Rectal smooth muscle tissue (tissue), 1 donor: ENCODE results near the gene SUN1.
A peak's percentile ranks its signal among the peaks of the same experiment; 100 is the strongest.
"Not testable (repeated sequence)": the region's sequence is repeated elsewhere in the genome, so short reads cannot be mapped to it uniquely, and the experiment has no call there.

Experiments
- H3K27ac ChIP-seq: one replicate; pipeline ENCODE4 v1.7.0; 2013; ENCODE audit warnings: low read depth, low read length, inconsistent platforms
- H3K27me3 ChIP-seq: one replicate; pipeline ENCODE4 v1.7.0; 2013; ENCODE audit warnings: low read length; ENCODE audit not compliant: control insufficient read depth, insufficient read depth
- H3K36me3 ChIP-seq: one replicate; pipeline ENCODE4 v1.7.0; 2013; ENCODE audit warnings: low read length; ENCODE audit not compliant: control insufficient read depth, insufficient read depth
- H3K4me1 ChIP-seq: one replicate; pipeline ENCODE4 v1.7.0; 2013; ENCODE audit warnings: low read length; ENCODE audit not compliant: control insufficient read depth, insufficient read depth
- H3K4me3 ChIP-seq: one replicate; pipeline ENCODE4 v1.7.0; 2013; ENCODE audit warnings: low read length
- H3K9ac ChIP-seq: one replicate; pipeline ENCODE4 v1.7.0; 2013; ENCODE audit warnings: low read length

The SUN1 gene

DNA sequence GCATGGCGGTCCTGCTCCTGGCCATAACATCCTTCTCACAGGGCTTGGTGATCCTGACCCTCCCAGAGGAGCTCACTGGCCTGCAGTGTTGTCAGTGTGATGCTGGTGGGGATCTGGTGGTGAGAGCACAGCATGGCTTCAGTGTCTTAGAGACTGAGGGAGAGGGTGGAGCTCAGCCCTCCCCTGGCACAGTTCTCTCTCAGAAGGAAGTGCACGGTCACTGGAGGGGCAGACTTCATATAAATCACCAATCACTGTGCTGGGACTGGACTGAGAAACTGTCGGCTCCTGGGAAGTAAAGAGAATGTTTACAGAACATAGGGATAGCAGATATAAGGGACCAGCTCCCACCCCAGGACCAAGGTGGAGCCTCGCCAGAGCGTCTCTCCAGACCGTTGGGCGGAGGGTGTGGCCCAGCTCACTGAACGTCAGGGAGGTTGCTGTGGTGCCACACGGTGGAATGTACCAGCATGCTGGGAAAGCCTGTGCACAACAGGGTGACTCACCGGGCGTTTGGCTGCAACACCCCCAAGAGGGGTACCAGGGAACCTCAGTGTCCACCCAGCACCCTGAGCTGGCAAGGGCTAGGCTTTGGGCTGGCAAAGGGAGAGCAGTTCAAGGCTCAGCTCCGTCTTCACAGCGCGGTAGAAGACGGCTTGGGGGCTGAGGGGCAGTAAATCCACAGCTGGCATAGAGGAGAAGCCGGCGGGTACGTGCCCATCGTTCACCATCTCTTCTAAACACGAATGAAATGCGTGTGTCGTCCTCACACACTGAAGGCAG, 35.3 kb downstream of the SUN1 start:
- H3K4me3 ChIP-seq = peak overlapping the region; percentile 30
- peak overlapping the region; percentile 89 for H3K27ac ChIP-seq
- H3K27me3 ChIP-seq = no peaks in the 10 kb centered on the region
- no peak overlapping the region for H3K9ac ChIP-seq
- peaks cover 16% of the 10 kb centered on the region for H3K4me1 ChIP-seq
- H3K36me3 ChIP-seq = peaks cover 24% of the 10 kb centered on the region

DNA sequence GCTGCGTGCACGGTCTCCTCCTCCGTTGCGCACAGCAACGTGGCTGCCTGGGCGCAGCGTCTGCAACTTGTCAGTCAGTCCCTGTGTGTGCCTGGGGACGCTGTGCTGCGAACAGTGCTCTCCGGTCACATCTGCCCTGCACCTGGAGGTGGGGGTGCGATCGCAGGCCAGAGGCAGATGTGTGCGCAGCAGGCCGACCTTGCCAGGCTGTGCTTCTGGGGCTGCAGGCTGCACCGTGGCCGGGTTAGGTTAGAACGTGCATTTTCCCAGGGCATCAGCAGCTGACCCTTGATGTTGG, 35.9 kb downstream of the SUN1 start:
- H3K27ac ChIP-seq = peak overlapping the region; percentile 89

DNA sequence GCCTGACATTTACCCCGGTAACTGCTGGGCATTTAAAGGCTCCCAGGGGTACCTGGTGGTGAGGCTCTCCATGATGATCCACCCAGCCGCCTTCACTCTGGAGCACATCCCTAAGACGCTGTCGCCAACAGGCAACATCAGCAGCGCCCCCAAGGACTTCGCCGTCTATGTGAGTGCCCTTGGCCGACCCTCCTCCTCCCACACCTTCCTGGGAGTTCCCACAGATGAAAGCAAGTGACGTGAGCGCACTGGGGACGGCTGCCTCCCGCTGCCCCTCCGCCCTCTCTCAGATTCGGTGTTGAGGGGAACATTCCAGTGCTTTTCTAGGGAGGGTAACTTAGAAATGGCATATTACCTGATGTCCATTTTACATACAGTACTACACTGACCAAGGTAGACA, 37.1 kb downstream of the SUN1 start:
- H3K36me3 ChIP-seq = peaks cover 21% of the 10 kb centered on the region

More for the DNA sequence above, 35.9 kb downstream of the SUN1 start:
- peaks cover 24% of the 10 kb centered on the region for H3K36me3 ChIP-seq
- H3K27me3 ChIP-seq = no peaks in the 10 kb centered on the region
- H3K9ac ChIP-seq = no peak overlapping the region
- H3K4me1 ChIP-seq = peaks cover 19% of the 10 kb centered on the region
- no peak overlapping the region for H3K4me3 ChIP-seq

DNA sequence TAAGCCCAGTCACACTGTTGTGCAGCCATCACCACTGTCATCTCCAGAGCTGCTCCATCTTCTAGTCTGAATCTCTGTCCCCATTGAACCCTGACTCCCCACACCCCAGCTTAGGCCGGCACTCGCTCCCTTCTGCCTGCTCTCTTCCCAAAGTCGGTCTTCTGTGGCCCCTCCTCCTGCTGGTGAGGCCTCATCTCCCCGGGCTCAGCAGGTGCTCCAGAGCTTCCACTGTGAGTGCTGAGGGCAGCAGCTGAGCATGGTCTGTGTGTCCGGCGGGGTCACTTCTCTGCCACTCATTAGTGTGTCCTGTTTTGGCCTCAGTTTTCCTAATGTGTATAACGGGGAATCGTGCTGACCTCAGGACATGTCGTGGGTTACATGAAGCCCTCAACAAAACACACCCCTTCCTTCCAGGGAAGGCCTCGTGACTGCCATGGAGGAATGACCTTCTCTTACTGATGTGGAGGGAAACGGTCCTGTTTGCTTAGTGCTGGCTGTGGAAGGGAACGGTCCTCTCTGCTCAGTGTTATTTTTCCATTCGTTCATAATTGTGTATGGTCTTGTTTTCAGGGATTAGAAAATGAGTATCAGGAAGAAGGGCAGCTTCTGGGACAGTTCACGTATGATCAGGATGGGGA, 39.7 kb downstream of the SUN1 start:
- H3K27ac ChIP-seq = peak overlapping the region; percentile 35

More for the DNA sequence above, 37.1 kb downstream of the SUN1 start:
- H3K4me1 ChIP-seq = peaks cover 31% of the 10 kb centered on the region
- H3K4me3 ChIP-seq = no peak overlapping the region
- no peak overlapping the region for H3K9ac ChIP-seq
- H3K27me3 ChIP-seq = no peaks in the 10 kb centered on the region
- H3K27ac ChIP-seq = peak overlapping the region; percentile 51

DNA sequence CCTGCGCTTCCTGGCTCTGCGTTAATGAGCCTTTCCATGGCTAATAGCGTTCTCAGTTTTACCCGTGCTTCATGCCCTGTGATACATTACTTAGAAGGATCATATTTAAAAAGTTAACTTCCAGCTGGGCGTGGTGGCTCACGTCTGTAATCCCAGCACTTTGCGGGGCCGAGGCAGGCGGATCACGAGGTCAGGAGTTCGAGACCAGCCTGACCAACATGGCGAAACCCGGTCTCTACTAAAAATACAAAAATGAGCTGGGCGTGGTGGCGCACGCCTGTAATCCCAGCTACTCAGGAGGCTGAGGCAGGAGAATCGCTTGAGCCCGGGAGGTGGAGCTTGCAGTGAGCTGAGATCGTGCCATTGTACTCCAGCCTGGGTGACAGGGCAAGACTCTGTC, 40.4 kb downstream of the SUN1 start:
- H3K9ac ChIP-seq, H3K27me3 ChIP-seq, H3K4me3 ChIP-seq: not testable (repeated sequence)
- peaks cover 22% of the 10 kb centered on the region for H3K4me1 ChIP-seq
- peaks cover 18% of the 10 kb centered on the region for H3K36me3 ChIP-seq
- peak overlapping the region; percentile 70 for H3K27ac ChIP-seq

More for the DNA sequence above, 39.7 kb downstream of the SUN1 start:
- Histone ChIP-seq H3K27me3 (no peaks in the 10 kb centered on the region), H3K36me3 (peaks cover 18% of the 10 kb centered on the region), H3K4me1 (peaks cover 29% of the 10 kb centered on the region), H3K4me3 (no peak overlapping the region), H3K9ac (no peak overlapping the region)

DNA sequence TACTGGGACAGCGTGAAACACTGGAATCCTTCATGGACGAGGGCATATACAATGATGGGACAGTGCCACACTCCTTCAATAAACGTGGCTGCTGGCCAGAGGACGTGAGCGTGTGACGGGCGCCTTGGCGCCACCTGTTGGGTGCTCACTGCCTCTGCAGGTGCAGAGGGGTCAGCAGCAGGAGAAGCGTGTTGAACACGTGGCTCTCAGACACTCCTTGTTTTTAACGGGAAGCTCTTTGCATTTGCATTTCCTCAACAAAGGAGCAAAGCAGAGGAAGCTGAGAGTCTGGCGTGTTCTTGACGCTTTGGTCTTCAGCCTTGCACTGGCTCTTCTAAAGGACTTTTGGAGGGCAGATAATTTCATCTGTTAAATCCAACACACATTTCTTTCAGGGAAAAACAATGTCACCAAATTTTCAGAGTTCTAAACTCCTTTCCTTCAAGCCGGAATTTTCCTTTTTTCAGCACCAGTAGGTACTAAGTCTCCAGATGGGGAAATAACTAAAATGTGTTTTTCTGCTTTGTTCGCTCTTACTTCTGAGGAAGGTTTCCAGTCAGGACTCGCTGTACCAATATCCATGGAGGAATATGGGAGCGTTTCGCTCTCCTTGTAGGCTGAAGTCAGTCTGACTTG, 41.2 kb downstream of the SUN1 start:
- Histone ChIP-seq H3K27ac (peak overlapping the region; percentile 70), H3K27me3 (no peaks in the 10 kb centered on the region), H3K36me3 (peaks cover 18% of the 10 kb centered on the region), H3K4me3 (no peak overlapping the region), H3K9ac (no peak overlapping the region), H3K4me1 (peaks cover 21% of the 10 kb centered on the region)

DNA sequence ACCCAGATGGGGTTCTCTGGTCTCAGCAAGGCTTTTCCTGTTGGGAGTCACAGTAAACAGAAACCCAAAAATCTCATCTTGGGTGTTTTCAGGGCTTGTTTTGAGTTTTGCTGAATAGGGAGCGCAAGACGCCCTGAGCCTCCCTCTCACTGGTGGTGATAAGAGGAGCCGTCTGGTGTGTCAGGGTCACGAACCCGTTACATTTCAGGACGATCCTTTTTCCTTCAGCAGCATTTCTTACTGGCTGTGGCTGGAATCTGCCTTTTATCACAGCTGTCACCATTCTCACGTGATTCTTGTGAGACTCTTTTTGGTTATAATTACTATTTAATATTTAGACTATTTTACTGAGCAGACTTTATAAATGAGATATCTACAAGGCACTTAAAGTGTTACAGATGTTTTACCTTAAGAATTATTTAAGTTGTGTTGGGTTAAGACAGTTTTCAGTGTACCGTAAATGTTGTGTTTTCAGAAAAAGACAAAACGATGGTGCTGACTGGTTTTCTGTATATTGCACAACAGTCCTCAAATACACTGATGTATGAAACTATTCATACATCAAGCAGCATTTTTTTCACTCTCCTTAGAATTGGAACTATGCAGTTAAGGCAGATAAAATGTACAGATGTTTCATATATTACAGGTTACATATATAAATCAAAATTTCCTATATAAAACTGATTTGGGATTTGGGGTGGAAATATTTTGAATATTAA, 41.9 kb downstream of the SUN1 start:
- Histone ChIP-seq H3K27me3 (no peaks in the 10 kb centered on the region), H3K27ac (peak overlapping the region; percentile 70), H3K9ac (no peak overlapping the region), H3K36me3 (peaks cover 18% of the 10 kb centered on the region), H3K4me1 (peaks cover 23% of the 10 kb centered on the region), H3K4me3 (no peak overlapping the region)

DNA sequence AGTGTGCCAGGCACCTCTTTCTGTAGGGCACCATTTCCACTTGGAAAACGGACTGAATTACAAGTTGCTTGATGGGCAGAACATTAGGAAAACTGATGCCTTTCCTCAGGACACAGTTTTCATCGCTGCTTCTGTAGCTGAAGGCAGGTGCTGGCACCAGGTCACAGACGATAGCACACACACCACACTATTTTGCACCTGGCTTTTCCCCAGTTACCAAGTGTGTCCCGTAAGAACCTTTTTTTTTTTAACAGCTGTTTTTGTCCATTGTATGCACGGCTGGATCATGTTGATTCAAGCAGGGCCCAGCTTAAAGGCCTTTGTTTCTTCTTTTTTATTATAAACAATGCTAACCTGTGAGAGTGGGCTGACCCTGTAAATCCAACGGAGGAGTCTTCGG, 42.8 kb downstream of the SUN1 start:
- peak overlapping the region; percentile 68 for H3K27ac ChIP-seq
- peaks cover 10% of the 10 kb centered on the region for H3K36me3 ChIP-seq
- no peak overlapping the region for H3K4me3 ChIP-seq
- no peak overlapping the region for H3K9ac ChIP-seq
- no peaks in the 10 kb centered on the region for H3K27me3 ChIP-seq
- peaks cover 25% of the 10 kb centered on the region for H3K4me1 ChIP-seq

DNA sequence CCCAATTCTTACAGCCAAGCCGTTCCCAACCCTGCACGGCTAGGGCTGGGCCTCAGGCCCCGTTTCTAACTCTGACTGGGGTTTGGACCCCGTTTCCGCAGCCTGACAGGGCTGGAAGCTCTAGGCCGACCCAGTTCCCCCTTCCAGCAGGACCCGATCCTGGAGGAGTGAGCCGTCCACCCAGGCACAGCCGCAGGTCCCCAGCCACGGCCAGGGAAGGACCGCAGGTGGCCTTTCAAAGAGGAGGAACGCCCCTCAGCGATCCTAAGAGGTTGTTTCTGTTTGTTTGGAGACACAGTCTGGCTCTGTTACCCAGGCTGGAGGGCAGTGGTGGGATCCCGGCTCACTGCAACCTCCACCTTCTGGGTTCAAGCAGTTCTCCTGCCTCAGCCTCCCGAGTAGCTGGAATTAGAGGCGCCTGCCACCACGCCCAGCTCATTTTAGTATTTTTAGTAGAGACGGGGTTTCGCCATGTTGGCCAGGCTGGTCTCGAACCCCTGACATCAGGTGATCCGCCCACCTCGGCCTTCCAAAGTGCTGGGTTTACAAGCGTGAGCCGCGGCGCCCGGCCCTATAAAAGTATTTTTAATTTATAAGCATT, 43.3 kb downstream of the SUN1 start:
- H3K27me3 ChIP-seq = no peaks in the 10 kb centered on the region
- no peak overlapping the region for H3K9ac ChIP-seq
- H3K4me1 ChIP-seq = peaks cover 25% of the 10 kb centered on the region
- H3K27ac ChIP-seq = peak overlapping the region; percentile 68
- H3K36me3 ChIP-seq = peaks cover 7% of the 10 kb centered on the region
- peak overlapping the region; percentile 53 for H3K4me3 ChIP-seq

DNA sequence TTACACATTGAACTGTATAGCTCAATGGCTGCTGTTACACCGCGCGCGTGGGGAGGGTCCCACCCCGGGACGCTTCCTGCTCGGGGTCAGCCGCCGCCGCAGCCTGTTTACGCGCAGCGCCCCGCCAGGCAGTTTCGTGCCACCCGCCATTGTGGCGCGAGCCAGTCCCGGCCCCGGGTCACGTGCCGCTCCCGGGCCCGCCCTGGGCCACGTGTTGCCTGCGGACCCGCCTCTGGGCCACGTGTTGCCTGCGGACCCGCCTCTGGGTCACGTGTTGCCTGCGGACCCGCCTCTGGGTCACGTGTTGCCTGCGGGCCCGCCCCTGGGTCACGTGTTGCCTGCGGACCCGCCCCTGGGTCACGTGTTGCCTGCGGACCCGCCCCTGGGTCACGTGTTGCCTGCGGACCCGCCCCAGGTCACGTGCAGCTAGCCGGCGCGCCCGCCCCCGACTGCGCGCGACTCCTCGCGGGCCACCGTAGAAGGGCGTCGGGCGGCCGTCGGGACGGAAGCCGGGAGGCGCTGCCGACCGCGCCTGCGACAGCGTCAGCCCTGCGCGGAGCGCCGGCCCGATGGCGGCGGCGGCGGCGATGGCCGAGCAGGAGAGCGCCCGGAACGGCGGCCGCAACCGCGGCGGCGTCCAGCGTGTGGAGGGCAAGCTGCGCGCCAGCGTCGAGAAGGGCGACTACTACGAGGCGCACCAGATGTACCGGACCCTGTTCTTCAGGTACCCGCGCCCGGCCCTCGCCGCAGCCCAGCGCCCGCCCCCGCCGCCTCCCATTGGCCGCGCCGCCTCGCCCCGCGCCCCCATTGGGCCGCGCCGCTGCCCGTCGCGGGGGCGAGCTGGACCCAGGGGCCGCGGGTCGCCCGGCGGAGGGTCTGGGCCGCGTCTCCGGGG, 44.0 kb downstream of the SUN1 start, which contains the start of gene GET4:
Gene GET4 (plus strand): TSS at position 478 of the 895 bp plus-strand sequence. CDS start 92 bp downstream, at position 570.
- H3K36me3 ChIP-seq = peaks cover 7% of the 10 kb centered on the region
- peaks cover 25% of the 10 kb centered on the region for H3K4me1 ChIP-seq
- peak within 1 kb of the TSS; percentile 88 for H3K4me3 ChIP-seq

DNA sequence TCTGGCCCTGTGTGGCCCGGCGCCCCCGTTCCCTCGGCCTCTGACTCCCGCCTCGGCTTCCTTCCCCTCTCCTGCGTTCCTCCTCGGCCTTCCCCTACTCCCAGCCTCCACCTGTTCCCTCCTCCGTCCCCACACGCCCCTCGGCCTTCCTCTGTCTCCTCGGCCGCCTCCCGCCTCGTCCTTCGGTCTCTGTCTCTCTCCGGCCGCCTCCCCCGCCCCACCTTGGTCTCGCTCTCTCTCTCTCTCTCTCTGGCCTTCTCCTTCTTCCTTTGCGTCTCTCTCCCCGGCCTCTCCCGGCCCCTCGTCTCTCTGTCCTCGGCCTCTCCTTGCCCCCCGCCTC, 44.7 kb downstream of the SUN1 start:
- H3K4me1 ChIP-seq = peaks cover 25% of the 10 kb centered on the region
- peak overlapping the region; percentile 51 for H3K9ac ChIP-seq
- peak overlapping the region; percentile 88 for H3K4me3 ChIP-seq
- no peaks in the 10 kb centered on the region for H3K27me3 ChIP-seq
- peaks cover 6% of the 10 kb centered on the region for H3K36me3 ChIP-seq
- H3K27ac ChIP-seq = peak overlapping the region; percentile 84

More for the DNA sequence above, 44.0 kb downstream of the SUN1 start, which contains the start of gene GET4:
- no peaks in the 10 kb centered on the region for H3K27me3 ChIP-seq
- peak within 1 kb of the TSS; percentile 84 for H3K27ac ChIP-seq
- H3K9ac ChIP-seq = peak within 1 kb of the TSS; percentile 51
